Progenitor cell of endocrine pancreas (in vitro differentiated cells): ENCODE data around the gene P4HA2. TPM values are rescaled to one million over a fixed set of nuclear protein-coding genes. Genes with fewer than 3 reads are reported as not detected.

ENCODE experiments used
- DNase-seq: peaks from one replicate; pipeline ENCODE4 v3.0.0; 2021; ENCODE audit warnings: low spot score; ENCODE audit not compliant: unreplicated experiment
- H3K27ac Mint-ChIP-seq: 2 replicates; pipeline ENCODE4 v1.8.0; 2021; ENCODE audit warnings: mild to moderate bottlenecking, moderate library complexity, mixed read lengths
- H3K27me3 Mint-ChIP-seq: 2 replicates; pipeline ENCODE4 v1.8.0; 2021; ENCODE audit warnings: mixed read lengths
- H3K36me3 Mint-ChIP-seq: 2 replicates; pipeline ENCODE4 v1.8.0; 2022; ENCODE audit warnings: mixed read lengths; ENCODE audit not compliant: insufficient read depth
- H3K4me1 Mint-ChIP-seq: 2 replicates; pipeline ENCODE4 v1.8.0; 2021; ENCODE audit warnings: low read depth, mixed read lengths
- H3K4me3 Mint-ChIP-seq: 2 replicates; pipeline ENCODE4 v1.8.0; 2021; ENCODE audit warnings: low read depth, mild to moderate bottlenecking, moderate library complexity, mixed read lengths
- H3K9me3 Mint-ChIP-seq: 2 replicates; pipeline ENCODE4 v1.8.0; 2021; ENCODE audit warnings: low read depth, mixed read lengths
- CTCF ChIP-seq: fragments of 200-600 bp; sonication (generic); IDR thresholded peaks from one replicate; pipeline ENCODE4 v1.5.0; 2021; ENCODE audit warnings: antibody characterized with exemption, mild to moderate bottlenecking; ENCODE audit not compliant: unreplicated experiment
- total RNA-seq: library from RNA; stranded (reverse); gene quantifications from 2 replicates; pipeline ENCODE4 v1.2.1, GENCODE V29; 2021

Gene P4HA2
- total RNA-seq, 1 donor from 2014 or later: 18.5 TPM

- Mint-ChIP-seq H3K9me3 (no peaks in the 10 kb centered on the region), H3K36me3 (peaks cover 4% of the 10 kb centered on the region), H3K27ac (no peak overlapping the region), H3K27me3 (peaks cover 4% of the 10 kb centered on the region), H3K4me3 (no peak overlapping the region), H3K4me1 (peaks cover 6% of the 10 kb centered on the region)
- DNase-seq: no peak
- TF ChIP-seq CTCF: no peak
These were observed 7.7 kb downstream of the P4HA2 start for GRCh38 chr5:132219981-132220380.

- Mint-ChIP-seq H3K4me3 (no peak overlapping the region), H3K27ac (no peak overlapping the region), H3K9me3 (no peaks in the 10 kb centered on the region), H3K4me1 (peaks cover 6% of the 10 kb centered on the region), H3K27me3 (no peaks in the 10 kb centered on the region), H3K36me3 (peaks cover 4% of the 10 kb centered on the region)
- no peak for DNase-seq
- no peak for TF ChIP-seq CTCF
These were observed 8.2 kb downstream of the P4HA2 start for GRCh38 chr5:132219289-132219970.

GRCh38 chr5:132218321-132218720 is 9.3 kb downstream of the P4HA2 start:
- peaks cover 1% of the 10 kb centered on the region for H3K4me1 Mint-ChIP-seq
- no peak for TF ChIP-seq CTCF
- H3K27ac Mint-ChIP-seq: no peak overlapping the region
- H3K4me3 Mint-ChIP-seq: no peak overlapping the region
- no peak for DNase-seq
- no peaks in the 10 kb centered on the region for H3K27me3 Mint-ChIP-seq
- H3K9me3 Mint-ChIP-seq: no peaks in the 10 kb centered on the region
- H3K36me3 Mint-ChIP-seq: peaks cover 4% of the 10 kb centered on the region

- TF ChIP-seq CTCF: no peak
These were observed 12.3 kb downstream of the P4HA2 start for GRCh38 chr5:132215329-132215728.

GRCh38 chr5:132214491-132214890 is 13.2 kb downstream of the P4HA2 start:
- no peak for TF ChIP-seq CTCF
- H3K4me1 Mint-ChIP-seq: no peaks in the 10 kb centered on the region
- H3K4me3 Mint-ChIP-seq: no peak overlapping the region
- H3K9me3 Mint-ChIP-seq: no peaks in the 10 kb centered on the region
- H3K36me3 Mint-ChIP-seq: peaks cover 4% of the 10 kb centered on the region
- H3K27me3 Mint-ChIP-seq: no peaks in the 10 kb centered on the region
- no peak overlapping the region for H3K27ac Mint-ChIP-seq
- no peak for DNase-seq

More at GRCh38 chr5:132215329-132215728, 12.3 kb downstream of the P4HA2 start:
- Mint-ChIP-seq H3K36me3 (peaks cover 4% of the 10 kb centered on the region), H3K27me3 (no peaks in the 10 kb centered on the region), H3K4me1 (no peaks in the 10 kb centered on the region), H3K9me3 (no peaks in the 10 kb centered on the region), H3K4me3 (no peak overlapping the region), H3K27ac (no peak overlapping the region)
- no peak for DNase-seq
